Activated CD4-positive, alpha-beta T cell treated with anti-CD3 and anti-CD28 coated beads, Interleukin-2, amount 50 U/mL, for 4 hours (primary cell): ENCODE measurements around the gene EXOC3L4.

Experiments
- DNase-seq, 2 experiments: peaks; one replicate each; pipeline ENCODE4 v3.0.0-alpha.2; 2020

The EXOC3L4 gene

GRCh38 chr14:103071544-103072251, 22.8 kb upstream of the EXOC3L4 start:
- DNase-seq, result no peak

GRCh38 chr14:103072595-103073366, 21.7 kb upstream of the EXOC3L4 start:
- DNase-seq, result no peak

GRCh38 chr14:103073367-103073875, 21.1 kb upstream of the EXOC3L4 start:
- DNase-seq, result no peak

GRCh38 chr14:103073876-103074728, 20.4 kb upstream of the EXOC3L4 start:
- DNase-seq, result no peak

- DNase-seq, result no peak
Observed at GRCh38 chr14:103074729-103075367, 19.7 kb upstream of the EXOC3L4 start.

- DNase-seq, result peak; percentile 69 to 72
Observed at GRCh38 chr14:103078420-103078749, 16.1 kb upstream of the EXOC3L4 start.

GRCh38 chr14:103078860-103079587, 15.5 kb upstream of the EXOC3L4 start:
- DNase-seq, result no peak

GRCh38 chr14:103081951-103082350, 12.6 kb upstream of the EXOC3L4 start:
- DNase-seq, result no peak

- DNase-seq, result no peak
Observed at GRCh38 chr14:103084021-103084919, 10.3 kb upstream of the EXOC3L4 start, which contains the start of gene LBHD2. Gene LBHD2 (plus strand): TSS chr14:103084210. CDS start chr14:103086013, 1,803 bp downstream.

- DNase-seq, result no peak
Observed at GRCh38 chr14:103085106-103086091, 9.1 kb upstream of the EXOC3L4 start.

GRCh38 chr14:103086771-103087342, 7.7 kb upstream of the EXOC3L4 start:
- no peak for DNase-seq

GRCh38 chr14:103087343-103087835, 7.1 kb upstream of the EXOC3L4 start:
- no peak for DNase-seq

- no peak for DNase-seq
Observed at GRCh38 chr14:103088921-103089320, 5.6 kb upstream of the EXOC3L4 start.

GRCh38 chr14:103089386-103090335, 4.9 kb upstream of the EXOC3L4 start:
- DNase-seq, result no peak

GRCh38 chr14:103090481-103091020, 4.0 kb upstream of the EXOC3L4 start:
- no peak for DNase-seq

GRCh38 chr14:103091041-103091882, 3.3 kb upstream of the EXOC3L4 start:
- DNase-seq, result peak; percentile 73 to 74

GRCh38 chr14:103091883-103092222, 2.7 kb upstream of the EXOC3L4 start:
- no peak for DNase-seq
